BJ (cell line): ENCODE measurements around the gene ADRB1. TPM values are rescaled to one million over a fixed set of nuclear protein-coding genes. Genes with fewer than 3 reads are reported as not detected.

ENCODE experiments used
- CTCF ChIA-PET: fragments of 350-600 bp; formaldehyde crosslinking; extraction: SDS; loops from one replicate; lab custom pipeline; 2021; ENCODE audit warnings: antibody characterized with exemption, inconsistent platforms; lab: Yijun Ruan, JAX
- POLR2A ChIA-PET: fragments of 300-600 bp; sonication (Branson Sonifier 250); formaldehyde crosslinking; extraction: SDS; loops from one replicate; lab custom pipeline; 2021; ENCODE audit warnings: antibody characterized with exemption; lab: Charles Lee
- DNase-seq: peaks from one replicate; pipeline ENCODE4 v3.0.0-alpha.2; 2011; ENCODE audit warnings: low read depth
- H3K27me3 ChIP-seq: 2 replicates; pipeline ENCODE4 v1.6.0; 2011; ENCODE audit warnings: low read length; ENCODE audit not compliant: control insufficient read depth, insufficient read depth
- H3K36me3 ChIP-seq: 2 replicates; pipeline ENCODE4 v1.5.1; 2011; ENCODE audit warnings: low read length; ENCODE audit not compliant: control insufficient read depth, insufficient read depth
- H3K4me3 ChIP-seq: 2 replicates; pipeline ENCODE4 v1.5.1; 2011; ENCODE audit warnings: low read depth, mild to moderate bottlenecking, control low read depth, low read length
- polyA plus RNA-seq: library from polyadenylated mRNA; depleted of rRNA; stranded (reverse); fragments of >200 nt; gene quantifications from 2 replicates; pipeline ENCODE4 v1.2.3, GENCODE V29; 2011
- TF ChIP-seq, protein P1 (sequence below): IDR thresholded peaks from 2 replicates; pipeline ENCODE4 v1.5.1; 2011; ENCODE audit warnings: low read depth, mild to moderate bottlenecking, control low read depth, inconsistent platforms, low read length, moderate library complexity; ENCODE audit not compliant: insufficient read depth

ADRB1 gene
- polyA plus RNA-seq, 1 experiment: not detected

- DNase-seq: no peak
- Histone ChIP-seq H3K27me3 (peaks cover 1% of the 10 kb centered on the region; the same call in 1 of the 2 replicates), H3K36me3 (no peaks in the 10 kb centered on the region), H3K4me3 (no peak overlapping the region)
- ChIA-PET POLR2A (no interaction called here), CTCF (no interaction called here)
- TF ChIP-seq, protein P1, sequence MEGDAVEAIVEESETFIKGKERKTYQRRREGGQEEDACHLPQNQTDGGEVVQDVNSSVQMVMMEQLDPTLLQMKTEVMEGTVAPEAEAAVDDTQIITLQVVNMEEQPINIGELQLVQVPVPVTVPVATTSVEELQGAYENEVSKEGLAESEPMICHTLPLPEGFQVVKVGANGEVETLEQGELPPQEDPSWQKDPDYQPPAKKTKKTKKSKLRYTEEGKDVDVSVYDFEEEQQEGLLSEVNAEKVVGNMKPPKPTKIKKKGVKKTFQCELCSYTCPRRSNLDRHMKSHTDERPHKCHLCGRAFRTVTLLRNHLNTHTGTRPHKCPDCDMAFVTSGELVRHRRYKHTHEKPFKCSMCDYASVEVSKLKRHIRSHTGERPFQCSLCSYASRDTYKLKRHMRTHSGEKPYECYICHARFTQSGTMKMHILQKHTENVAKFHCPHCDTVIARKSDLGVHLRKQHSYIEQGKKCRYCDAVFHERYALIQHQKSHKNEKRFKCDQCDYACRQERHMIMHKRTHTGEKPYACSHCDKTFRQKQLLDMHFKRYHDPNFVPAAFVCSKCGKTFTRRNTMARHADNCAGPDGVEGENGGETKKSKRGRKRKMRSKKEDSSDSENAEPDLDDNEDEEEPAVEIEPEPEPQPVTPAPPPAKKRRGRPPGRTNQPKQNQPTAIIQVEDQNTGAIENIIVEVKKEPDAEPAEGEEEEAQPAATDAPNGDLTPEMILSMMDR: no peak
Observed at GRCh38 chr10:114070710-114071109, 27.0 kb downstream of the ADRB1 start.

DNA sequence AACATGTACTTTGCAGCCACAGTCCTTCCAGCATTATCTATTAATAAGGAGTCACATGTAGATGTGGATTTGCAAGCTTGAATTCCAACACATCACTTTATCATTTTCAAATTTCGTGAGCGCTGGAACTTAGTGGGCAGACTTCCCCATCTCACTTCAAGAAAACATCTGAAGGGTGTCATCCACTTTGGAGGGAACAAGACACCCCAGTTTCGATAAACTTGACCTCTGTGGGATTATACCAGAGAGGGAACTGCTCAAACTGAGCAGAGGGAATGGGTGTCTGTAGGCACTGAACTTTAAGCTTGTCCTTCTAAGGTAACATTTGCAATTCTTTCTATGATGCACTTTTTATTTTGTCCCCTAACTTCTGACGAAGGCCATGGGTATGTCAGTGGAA lies 27.5 kb downstream of the ADRB1 start:
- Histone ChIP-seq H3K4me3 (no peak overlapping the region), H3K27me3 (peaks cover 1% of the 10 kb centered on the region; the same call in 1 of the 2 replicates), H3K36me3 (no peaks in the 10 kb centered on the region)
- DNase-seq: no peak
- TF ChIP-seq, protein P1: no peak
- ChIA-PET POLR2A (no interaction called here), CTCF (interaction anchor here (1.8 kb wide), 1 partner anchor 392 kb away, joined by 3 read pairs; the partner anchor contains the start of gene CASP7)

DNA sequence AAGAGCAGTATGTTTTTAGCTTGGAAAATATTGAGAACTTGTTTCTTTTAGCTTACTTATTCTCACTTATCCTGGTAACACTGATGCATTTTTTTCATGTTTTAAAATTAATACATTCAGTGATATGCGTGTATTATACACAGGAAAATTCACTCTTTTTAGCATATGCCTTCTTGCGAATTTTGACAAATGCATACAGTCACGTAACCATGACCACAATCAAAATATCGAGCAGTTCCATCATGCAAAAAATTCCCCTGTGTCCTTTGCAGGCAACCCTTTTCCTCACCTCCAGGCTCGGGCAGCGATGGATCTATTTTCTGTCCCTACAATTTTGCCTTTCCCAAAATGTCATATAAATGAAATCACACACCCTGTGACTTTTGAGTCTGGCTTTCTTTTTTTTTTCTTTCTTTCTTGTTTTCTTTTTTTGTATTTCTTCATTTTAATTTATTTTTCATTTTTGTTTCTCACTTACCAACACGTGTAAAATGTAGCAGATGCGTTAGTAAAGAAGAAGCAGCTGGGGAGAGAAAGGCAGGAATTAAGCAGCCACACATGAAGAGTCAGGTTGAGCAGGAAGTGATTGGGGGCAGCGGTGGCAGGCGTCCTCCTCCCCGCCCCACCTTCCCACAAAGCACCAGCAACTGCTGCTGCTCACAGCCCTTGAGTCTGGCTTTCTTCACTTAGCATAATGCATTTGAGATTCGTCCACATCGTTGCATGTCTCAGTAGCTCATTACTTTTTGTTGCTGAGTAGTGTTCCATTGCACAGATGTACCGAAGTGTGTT lies 29.9 kb downstream of the ADRB1 start:
- TF ChIP-seq, protein P1: no peak
- Histone ChIP-seq H3K36me3 (no peaks in the 10 kb centered on the region), H3K27me3 (peaks cover 1% of the 10 kb centered on the region; the same call in 1 of the 2 replicates), H3K4me3 (no peak overlapping the region)
- POLR2A ChIA-PET: no interaction called here
- CTCF ChIA-PET: no interaction called here
- DNase-seq: no peak

DNA sequence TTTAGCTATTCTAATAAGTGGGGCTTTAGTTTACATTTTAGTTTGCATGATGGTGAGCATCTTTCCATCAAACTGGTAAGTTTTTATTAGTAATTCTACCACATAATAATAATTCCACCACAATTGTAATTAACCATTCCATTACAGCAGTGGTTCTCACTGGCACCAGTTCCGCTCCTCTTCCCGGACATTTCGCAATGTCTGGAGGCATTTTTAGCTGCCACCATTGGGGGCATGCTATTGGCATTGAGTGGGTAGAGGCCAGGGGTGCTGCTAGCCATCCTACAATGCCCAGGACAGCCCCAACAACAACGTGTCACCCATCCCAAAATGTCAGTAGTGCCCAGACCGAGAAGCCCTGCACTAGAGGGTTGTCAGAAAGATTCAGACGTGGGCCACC lies 31.4 kb downstream of the ADRB1 start:
- ChIA-PET CTCF (no interaction called here), POLR2A (interaction anchor here (0.7 kb wide), 1 partner anchor 1351 kb away, joined by 3 read pairs; no protein-coding TSS in a partner anchor)
- H3K27me3 ChIP-seq: peaks cover 1% of the 10 kb centered on the region; the same call in 1 of the 2 replicates
- H3K4me3 ChIP-seq: no peak overlapping the region
- H3K36me3 ChIP-seq: no peaks in the 10 kb centered on the region
- DNase-seq: no peak
- TF ChIP-seq, protein P1: no peak

DNA sequence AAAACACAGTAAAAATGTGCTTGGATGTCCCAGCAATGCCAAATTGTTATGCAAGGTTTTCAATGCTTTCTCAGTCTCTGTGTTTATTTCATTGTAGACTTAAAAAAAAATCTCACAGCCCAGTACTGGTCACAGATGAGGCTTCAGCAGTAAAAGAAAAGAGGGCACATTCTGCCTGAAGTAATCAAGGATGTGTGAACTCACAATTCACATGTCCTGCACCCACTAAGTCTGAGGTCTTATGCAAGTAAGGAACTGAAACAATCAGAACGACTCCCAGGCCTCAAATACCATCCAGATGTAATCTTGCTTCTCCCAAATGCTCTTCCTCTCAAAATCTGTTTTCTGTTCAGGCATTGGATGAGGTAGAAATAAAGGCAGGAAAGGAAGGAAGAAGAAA lies 33.7 kb downstream of the ADRB1 start:
- POLR2A ChIA-PET: no interaction called here
- TF ChIP-seq, protein P1: no peak
- no peaks in the 10 kb centered on the region for H3K36me3 ChIP-seq
- CTCF ChIA-PET: no interaction called here
- DNase-seq: no peak
- no peak overlapping the region for H3K4me3 ChIP-seq
- H3K27me3 ChIP-seq: peaks cover 1% of the 10 kb centered on the region; the same call in 1 of the 2 replicates
